Stimulated activated naive CD8-positive, alpha-beta T cell treated with anti-CD3 and anti-CD28 coated beads, Interleukin-15, Interleukin-2, amounts not matched to agents 100 ng/mL and 50 ng/mL, for 24 hours (primary cell): ENCODE data around the gene SETD3.

Experiments
- H3K27ac Mint-ChIP-seq: one replicate; pipeline ENCODE4 v1.8.0; 2021; ENCODE audit warnings: mild to moderate bottlenecking, mixed read lengths
- H3K27me3 Mint-ChIP-seq: one replicate; pipeline ENCODE4 v1.8.0; 2021; ENCODE audit warnings: mixed read lengths
- H3K36me3 Mint-ChIP-seq: one replicate; pipeline ENCODE4 v1.8.0; 2021; ENCODE audit warnings: low read depth, mixed read lengths
- H3K4me1 Mint-ChIP-seq: one replicate; pipeline ENCODE4 v1.8.0; 2021; ENCODE audit warnings: low read depth, mixed read lengths
- H3K4me3 Mint-ChIP-seq: one replicate; pipeline ENCODE4 v1.8.0; 2021; ENCODE audit warnings: mild to moderate bottlenecking, mixed read lengths
- H3K9me3 Mint-ChIP-seq: one replicate; pipeline ENCODE4 v1.8.0; 2021; ENCODE audit warnings: mixed read lengths

The SETD3 gene

DNA sequence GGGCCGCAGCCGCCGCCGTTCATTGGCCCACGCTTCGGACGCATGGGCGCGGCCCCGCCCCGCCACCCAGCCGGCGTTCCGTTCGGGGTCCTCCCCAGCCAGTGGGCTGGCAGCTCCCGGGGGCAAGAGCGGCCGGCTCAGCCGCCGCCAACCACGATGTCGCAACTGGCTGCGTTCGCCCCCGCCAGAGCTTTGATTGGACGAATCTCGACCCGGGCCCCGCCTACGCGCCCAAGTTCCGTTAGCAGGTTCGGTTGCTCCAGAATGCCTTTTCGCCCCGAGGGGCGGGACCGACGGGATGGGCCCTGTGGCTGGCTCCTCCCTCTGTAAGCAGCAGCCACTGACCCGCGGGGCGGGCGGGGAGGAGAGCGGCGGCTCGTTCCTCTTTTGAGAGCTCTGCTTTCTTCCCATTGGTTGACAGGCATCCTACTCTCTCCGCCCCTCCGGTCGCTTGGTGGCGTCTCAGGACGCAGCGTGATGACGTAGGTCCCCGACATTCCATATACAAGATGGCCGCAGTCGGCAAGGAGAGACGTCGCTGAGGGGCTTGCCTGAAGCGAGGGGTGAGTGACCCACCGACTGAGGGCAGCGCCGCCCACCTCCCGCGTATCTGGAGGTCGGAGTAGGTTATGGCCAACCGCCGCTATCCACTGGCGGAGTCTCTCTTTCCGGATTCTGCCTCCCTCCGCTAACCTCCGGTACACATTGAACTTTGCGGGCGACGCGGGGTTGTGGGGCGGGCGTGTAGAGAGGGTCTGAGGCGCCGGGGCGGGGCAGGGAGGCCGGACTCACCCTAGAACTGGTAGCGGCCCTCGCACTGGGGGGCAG, 472 bp upstream of the SETD3 start, which contains the start of gene CCNK:
TSS of gene CCNK (plus strand) at position 493 of the 828 bp plus-strand sequence. CDS start 11,269 bp downstream, outside the sequence.
- Mint-ChIP-seq H3K27me3 (no peaks in the 10 kb centered on the region), H3K4me1 (peaks cover 56% of the 10 kb centered on the region), H3K27ac (peak within 1 kb of the TSS; percentile 91), H3K9me3 (no peaks in the 10 kb centered on the region), H3K4me3 (peak within 1 kb of the TSS; percentile 98), H3K36me3 (no peaks in the 10 kb centered on the region)

DNA sequence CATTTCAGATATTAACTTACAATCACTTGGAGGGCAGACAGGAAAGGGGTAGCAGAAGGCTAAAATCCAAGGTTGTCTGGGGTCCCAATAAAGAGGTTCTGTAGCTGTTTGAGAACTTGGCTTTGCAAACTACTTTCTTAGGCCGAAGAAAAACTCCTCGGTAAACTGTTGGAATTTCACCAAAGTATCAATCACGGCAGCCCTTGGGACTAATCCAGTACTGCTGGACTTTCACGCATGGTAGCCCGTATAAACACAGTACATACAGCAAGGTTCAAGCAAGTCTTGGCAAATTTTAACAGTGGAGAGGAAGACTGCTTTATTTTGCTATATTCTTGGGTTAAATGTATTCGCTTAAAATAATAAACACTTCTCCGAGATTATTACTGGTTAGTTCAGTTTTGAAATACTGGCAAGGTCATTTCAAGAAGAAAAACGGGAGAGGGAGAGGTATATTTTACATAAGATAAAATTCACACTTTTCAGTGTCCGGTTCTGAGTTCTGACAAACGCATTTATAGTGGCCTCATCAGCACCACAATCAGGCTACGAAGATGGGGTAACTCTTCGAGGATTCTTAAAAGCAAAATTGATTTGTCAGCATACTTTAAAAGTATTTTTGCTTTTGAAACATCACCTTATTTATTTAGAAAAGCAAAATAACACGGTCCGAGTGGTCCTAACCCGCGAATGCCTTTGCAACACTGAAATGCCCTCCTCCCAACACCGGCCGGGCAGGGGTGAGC, 1.3 kb downstream of the SETD3 start:
- peak overlapping the region; percentile 79 for H3K27ac Mint-ChIP-seq
- H3K4me3 Mint-ChIP-seq = peak overlapping the region; percentile 93
- H3K27me3 Mint-ChIP-seq = no peaks in the 10 kb centered on the region
- no peaks in the 10 kb centered on the region for H3K36me3 Mint-ChIP-seq
- H3K9me3 Mint-ChIP-seq = no peaks in the 10 kb centered on the region
- H3K4me1 Mint-ChIP-seq = peaks cover 54% of the 10 kb centered on the region

DNA sequence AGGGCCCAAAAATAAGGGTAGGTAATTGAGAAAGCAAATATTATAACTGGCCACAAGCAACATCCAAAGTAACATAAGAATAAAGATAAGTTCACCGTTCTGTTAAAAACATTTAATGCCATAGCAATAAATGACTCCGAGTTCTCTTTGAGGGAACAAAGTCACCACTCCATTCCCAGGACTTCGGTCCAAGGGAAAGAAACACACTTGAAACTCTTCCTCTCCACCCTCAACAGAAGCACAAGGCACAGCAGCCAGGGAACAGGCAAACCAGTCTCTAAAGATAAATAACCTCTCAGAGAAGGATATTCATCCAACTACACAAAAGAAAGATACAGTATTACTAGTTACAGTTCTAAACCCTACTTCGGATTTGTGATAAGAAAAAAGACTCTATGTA, 2.5 kb downstream of the SETD3 start:
- Mint-ChIP-seq H3K4me1 (peaks cover 48% of the 10 kb centered on the region), H3K27me3 (no peaks in the 10 kb centered on the region), H3K27ac (no peak overlapping the region), H3K4me3 (peak overlapping the region; percentile 1), H3K9me3 (no peaks in the 10 kb centered on the region), H3K36me3 (no peaks in the 10 kb centered on the region)

DNA sequence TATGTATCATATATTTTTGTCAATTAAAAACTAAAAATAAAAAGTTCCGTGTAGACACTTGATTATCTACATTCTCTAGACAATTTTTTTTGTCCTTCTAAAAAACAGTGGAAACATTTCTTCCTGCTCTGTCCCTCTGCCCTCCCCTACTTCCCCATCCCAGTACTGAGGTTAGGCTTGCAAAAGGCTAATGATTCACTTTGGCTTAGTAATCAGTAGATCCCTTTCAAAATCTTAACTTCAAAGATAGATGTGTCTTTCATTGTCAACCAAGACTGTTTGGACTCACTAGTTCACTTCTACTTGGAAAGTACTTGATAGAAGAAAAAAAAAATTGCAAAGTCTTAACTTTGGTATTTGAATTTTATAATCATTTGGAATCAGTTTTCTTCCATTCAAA, 3.8 kb downstream of the SETD3 start:
- H3K36me3 Mint-ChIP-seq = no peaks in the 10 kb centered on the region
- H3K27ac Mint-ChIP-seq = no peak overlapping the region
- peaks cover 46% of the 10 kb centered on the region for H3K4me1 Mint-ChIP-seq
- H3K27me3 Mint-ChIP-seq = no peaks in the 10 kb centered on the region
- no peaks in the 10 kb centered on the region for H3K9me3 Mint-ChIP-seq
- no peak overlapping the region for H3K4me3 Mint-ChIP-seq

DNA sequence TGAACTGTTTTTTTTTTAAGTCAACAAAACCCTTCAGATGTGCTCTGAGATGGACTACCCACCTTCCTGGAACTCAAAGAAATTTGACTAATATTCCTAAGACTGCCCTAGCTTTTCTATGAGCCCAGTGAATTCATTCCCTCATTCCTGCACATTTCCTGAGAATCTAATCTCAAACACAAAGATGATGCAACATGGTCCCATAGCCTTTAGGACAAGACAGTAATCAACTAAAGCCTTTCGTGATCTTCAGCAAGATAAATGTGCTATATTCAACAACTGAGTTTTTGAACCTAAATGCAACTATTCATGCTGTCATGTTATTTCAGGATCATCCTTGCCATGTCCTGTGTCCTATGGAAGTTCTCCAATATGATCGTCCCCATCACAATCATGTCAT, 5.0 kb downstream of the SETD3 start:
- Mint-ChIP-seq H3K27me3 (no peaks in the 10 kb centered on the region), H3K9me3 (no peaks in the 10 kb centered on the region), H3K4me1 (peaks cover 49% of the 10 kb centered on the region), H3K4me3 (no peak overlapping the region), H3K36me3 (no peaks in the 10 kb centered on the region), H3K27ac (no peak overlapping the region)

DNA sequence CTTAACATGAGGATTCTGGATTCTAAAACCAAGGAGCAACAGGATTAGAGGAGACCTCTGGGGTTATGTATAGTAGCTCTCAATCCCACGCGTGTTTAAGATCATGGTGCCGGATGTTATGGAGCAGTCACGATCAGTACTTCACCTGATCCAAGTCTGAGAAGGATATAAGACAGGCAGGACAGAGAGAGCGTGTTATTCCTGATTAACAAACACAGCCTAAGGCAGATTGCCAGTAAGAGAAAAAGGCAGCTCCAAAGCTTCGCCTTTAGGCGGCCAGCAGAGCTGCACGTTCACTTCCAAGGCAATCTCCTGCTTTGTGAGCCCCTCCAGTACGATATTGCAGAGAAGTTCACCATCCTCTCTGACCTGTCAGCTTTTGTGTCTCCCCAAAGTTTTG, 5.5 kb downstream of the SETD3 start:
- no peak overlapping the region for H3K4me3 Mint-ChIP-seq
- no peaks in the 10 kb centered on the region for H3K9me3 Mint-ChIP-seq
- no peak overlapping the region for H3K27ac Mint-ChIP-seq
- H3K27me3 Mint-ChIP-seq = no peaks in the 10 kb centered on the region
- H3K36me3 Mint-ChIP-seq = no peaks in the 10 kb centered on the region
- peaks cover 52% of the 10 kb centered on the region for H3K4me1 Mint-ChIP-seq

DNA sequence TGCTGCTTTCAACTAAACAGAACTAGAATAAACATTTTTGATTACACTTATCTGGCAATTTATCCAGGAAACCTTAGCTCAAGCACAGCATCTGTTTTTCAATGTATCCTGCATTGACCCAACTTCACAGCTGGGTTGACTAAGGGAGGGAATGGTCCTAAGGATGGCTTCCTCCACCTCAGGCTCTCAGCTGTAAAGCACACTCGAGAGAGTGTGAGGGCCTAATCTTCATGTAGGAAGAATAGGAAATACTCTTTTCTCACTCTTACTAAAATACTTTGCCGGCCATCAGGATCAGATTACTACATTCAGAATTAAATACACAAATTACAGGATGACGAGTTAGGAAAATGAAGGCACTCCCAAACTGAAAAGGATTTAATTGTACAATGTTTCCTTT, 7.2 kb downstream of the SETD3 start:
- peaks cover 56% of the 10 kb centered on the region for H3K4me1 Mint-ChIP-seq
- no peaks in the 10 kb centered on the region for H3K27me3 Mint-ChIP-seq
- no peaks in the 10 kb centered on the region for H3K36me3 Mint-ChIP-seq
- H3K9me3 Mint-ChIP-seq = no peaks in the 10 kb centered on the region
- no peak overlapping the region for H3K27ac Mint-ChIP-seq
- no peak overlapping the region for H3K4me3 Mint-ChIP-seq

DNA sequence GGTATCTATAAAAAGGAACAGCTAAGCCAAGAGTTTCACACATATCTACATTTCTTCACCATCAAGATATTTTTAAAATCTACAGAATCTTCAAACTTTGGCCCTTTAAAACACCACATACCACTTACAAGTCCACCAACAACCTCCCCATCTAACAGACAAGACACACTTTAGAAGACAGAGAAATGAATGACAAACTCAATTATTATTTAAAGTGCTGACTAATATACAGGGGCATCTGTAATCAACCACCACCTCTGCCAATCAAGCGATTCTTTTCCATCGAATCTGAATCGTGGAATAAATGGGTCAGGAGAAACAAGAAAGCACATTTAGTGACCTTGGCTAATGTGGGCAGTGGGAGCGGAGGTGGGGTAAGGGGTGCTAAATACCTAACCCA, 7.7 kb downstream of the SETD3 start:
- no peak overlapping the region for H3K4me3 Mint-ChIP-seq
- H3K9me3 Mint-ChIP-seq = no peaks in the 10 kb centered on the region
- no peak overlapping the region for H3K27ac Mint-ChIP-seq
- H3K36me3 Mint-ChIP-seq = no peaks in the 10 kb centered on the region
- peaks cover 56% of the 10 kb centered on the region for H3K4me1 Mint-ChIP-seq
- H3K27me3 Mint-ChIP-seq = no peaks in the 10 kb centered on the region

DNA sequence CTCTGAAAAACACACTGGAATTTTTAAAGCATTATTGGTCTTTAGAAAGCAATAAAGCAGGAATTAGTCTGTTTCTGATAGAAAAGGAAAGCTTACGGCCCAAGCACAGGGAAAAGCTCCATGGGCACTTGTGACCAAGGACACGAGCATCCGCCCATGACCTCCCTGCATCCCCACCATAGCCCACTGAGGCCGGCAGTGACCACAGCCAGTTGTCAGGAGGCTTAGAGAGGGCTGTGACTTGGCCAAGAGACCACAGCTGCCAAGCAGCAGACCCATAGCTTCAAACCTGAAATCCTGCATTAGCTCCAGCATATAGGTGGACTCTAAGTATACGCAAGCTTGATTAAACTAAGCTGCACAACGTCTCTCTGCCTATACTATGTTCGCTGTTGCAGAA, 8.9 kb downstream of the SETD3 start:
- no peaks in the 10 kb centered on the region for H3K36me3 Mint-ChIP-seq
- H3K4me3 Mint-ChIP-seq = no peak overlapping the region
- no peaks in the 10 kb centered on the region for H3K9me3 Mint-ChIP-seq
- peaks cover 57% of the 10 kb centered on the region for H3K4me1 Mint-ChIP-seq
- H3K27ac Mint-ChIP-seq = no peak overlapping the region
- H3K27me3 Mint-ChIP-seq = no peaks in the 10 kb centered on the region

DNA sequence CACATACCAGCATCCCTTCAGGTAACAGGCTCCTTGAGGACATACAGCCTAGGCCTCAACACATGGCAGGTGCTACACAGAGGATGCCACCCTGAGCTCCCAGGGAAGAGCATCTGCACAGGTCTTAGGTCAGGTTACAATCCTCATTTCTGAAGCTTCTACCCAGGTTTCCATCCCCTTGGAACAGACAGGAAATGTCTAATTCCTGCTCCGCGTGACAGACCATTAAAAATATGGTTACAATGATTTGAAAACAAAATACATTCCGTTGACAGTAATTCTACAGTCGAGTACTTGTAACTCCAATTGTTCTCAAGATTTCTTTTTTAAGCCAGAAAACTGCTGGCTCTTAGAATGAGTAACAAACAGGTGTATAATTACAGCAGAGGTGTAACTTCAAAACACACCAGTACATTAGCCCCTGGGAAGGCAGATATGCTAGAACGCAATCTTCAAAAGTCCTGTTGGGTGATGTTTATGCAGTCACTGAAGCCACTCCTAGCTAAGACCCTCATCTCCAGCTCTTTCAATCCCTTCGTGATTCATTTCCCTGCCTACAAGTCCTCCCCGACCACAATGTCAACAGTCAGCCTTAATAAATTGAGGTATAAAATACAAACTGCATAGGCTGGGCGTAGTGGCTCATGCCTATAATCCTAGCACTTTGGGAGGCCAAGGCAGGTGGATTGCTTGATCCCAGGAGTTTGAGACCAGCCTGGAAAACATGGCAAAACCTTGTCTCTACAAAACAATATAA, 11.6 kb downstream of the SETD3 start:
- peaks cover 8% of the 10 kb centered on the region for H3K36me3 Mint-ChIP-seq
- H3K27me3 Mint-ChIP-seq = no peaks in the 10 kb centered on the region
- peaks cover 48% of the 10 kb centered on the region for H3K4me1 Mint-ChIP-seq
- H3K4me3 Mint-ChIP-seq = no peak overlapping the region
- no peaks in the 10 kb centered on the region for H3K9me3 Mint-ChIP-seq
- no peak overlapping the region for H3K27ac Mint-ChIP-seq

DNA sequence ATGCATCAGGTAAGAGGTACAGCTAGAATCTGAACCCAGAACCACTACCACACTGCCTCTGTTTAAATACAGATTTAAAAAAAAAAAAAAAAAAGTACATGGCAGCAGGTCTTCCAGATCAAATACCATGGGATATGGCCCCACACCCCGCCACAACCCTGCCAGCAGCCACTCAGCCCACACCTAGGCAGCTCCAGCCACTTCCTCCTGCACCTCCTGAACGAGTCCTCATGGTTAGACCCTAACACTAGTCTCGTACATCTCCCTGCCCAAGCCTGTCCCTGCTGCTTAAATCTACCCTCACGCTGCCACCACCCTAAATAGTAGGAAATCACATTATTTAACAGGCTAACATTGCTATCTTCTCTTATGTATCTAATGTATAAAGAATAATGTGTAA, 12.6 kb downstream of the SETD3 start:
- Mint-ChIP-seq H3K4me3 (no peak overlapping the region), H3K4me1 (peaks cover 42% of the 10 kb centered on the region), H3K27ac (peak overlapping the region; percentile 59)

DNA sequence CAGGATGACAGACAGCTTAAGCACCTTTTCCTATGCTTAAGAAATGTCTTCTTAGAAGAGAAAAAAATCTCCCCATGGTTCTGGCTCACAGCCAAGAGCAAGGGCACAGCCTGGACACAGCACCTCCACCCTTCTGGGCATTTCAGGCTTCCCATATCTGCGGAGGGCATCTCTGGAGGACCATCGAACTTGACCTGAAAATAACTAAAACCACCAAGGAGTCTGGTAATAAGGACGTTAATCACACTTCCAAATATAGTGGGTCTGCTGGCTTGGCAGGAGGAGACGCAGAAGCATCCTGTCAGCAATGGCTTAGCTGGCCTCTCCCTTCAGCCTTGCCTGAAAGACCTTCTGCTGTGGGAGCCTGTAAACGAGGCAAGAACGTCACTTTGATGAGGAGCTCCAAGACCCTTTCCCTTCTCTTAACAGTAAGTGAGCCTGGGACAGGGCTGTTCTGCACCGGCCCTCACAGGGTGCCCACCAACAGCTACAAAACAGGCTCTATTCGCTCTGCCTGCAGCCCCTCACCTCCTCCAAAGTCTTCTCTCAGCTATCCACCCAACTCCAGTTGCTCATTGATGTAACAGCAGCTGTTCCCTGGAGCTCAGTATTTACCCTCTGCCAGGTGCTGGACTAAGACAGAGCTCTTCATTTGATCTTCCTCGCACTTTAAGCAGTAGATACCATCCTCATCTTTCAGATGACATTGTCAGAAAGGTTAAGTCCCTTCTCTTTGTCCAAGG, 13.2 kb downstream of the SETD3 start:
- no peak overlapping the region for H3K4me3 Mint-ChIP-seq
- H3K9me3 Mint-ChIP-seq = no peaks in the 10 kb centered on the region
- H3K36me3 Mint-ChIP-seq = peaks cover 18% of the 10 kb centered on the region
- no peaks in the 10 kb centered on the region for H3K27me3 Mint-ChIP-seq
- peaks cover 38% of the 10 kb centered on the region for H3K4me1 Mint-ChIP-seq
- no peak overlapping the region for H3K27ac Mint-ChIP-seq

More for the DNA sequence above, 12.6 kb downstream of the SETD3 start:
- Mint-ChIP-seq H3K9me3 (no peaks in the 10 kb centered on the region), H3K36me3 (peaks cover 17% of the 10 kb centered on the region), H3K27me3 (no peaks in the 10 kb centered on the region)

DNA sequence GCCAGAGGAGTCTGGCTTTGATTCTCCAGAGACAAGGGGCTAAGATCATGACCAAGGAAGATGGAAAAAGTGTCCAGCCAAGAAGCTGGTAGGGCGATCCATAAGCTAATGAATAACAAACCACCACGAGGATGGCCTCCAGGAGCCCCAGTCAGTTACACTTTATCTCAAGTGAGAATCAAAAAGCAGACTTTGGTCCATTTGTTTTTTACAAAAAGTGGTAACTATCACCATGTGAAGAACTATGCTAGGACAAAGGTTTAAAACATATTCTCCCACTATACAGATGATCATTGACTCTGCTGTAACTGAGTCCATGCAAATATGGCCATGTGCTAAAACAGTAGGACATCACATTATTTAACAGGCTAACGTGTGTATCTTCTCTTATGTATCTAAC, 13.9 kb downstream of the SETD3 start:
- Mint-ChIP-seq H3K4me1 (peaks cover 33% of the 10 kb centered on the region), H3K36me3 (peaks cover 25% of the 10 kb centered on the region), H3K27ac (no peak overlapping the region), H3K9me3 (no peaks in the 10 kb centered on the region), H3K4me3 (no peak overlapping the region), H3K27me3 (no peaks in the 10 kb centered on the region)

DNA sequence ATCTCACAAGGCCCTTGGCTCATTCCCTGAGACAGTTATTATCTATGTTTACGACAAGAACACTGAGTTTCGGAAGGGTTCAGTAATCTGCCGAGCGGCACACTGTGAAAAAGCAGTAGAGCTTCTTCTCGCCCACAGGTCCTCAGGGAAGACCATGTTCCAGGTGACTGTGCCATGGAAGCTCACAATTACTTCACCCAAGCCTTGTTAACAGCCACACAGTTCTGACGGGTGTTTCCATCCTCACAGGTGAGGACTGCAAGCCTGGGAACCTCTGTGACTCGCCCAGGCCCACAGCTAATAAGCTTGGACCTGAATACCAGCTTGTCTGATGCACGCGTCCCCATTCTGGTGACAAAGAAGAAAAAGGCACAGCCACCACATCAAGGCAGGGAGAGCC, 15.4 kb downstream of the SETD3 start:
- Mint-ChIP-seq H3K4me1 (peaks cover 27% of the 10 kb centered on the region), H3K27ac (no peak overlapping the region), H3K27me3 (no peaks in the 10 kb centered on the region), H3K36me3 (peaks cover 33% of the 10 kb centered on the region), H3K4me3 (no peak overlapping the region), H3K9me3 (no peaks in the 10 kb centered on the region)
